IMR-90 (cell line): ENCODE data around the gene SIGLECL1. TPM values are rescaled to one million over a fixed set of nuclear protein-coding genes. Genes with fewer than 3 reads are reported as not detected.

ENCODE experiments used
- ATAC-seq: fragments of 200-7000 bp; cut with Tn5 transposase; 2 replicates; pipeline ENCODE4 v1.9.1; 2020; ENCODE audit warnings: low read depth, mild to moderate bottlenecking, moderate library complexity
- BruUV-seq: library from RNA; stranded (reverse); fragments of 400-500 nt; replicated peaks from 2 replicates; lab custom pipeline; 2021; lab: Mats Ljungman, UMichigan
- CTCF ChIA-PET: fragments of 300-600 bp; formaldehyde crosslinking; extraction: SDS; loops from one replicate; lab custom pipeline; 2021; ENCODE audit warnings: antibody characterized with exemption; lab: Yijun Ruan, JAX
- POLR2A ChIA-PET: fragments of 300-600 bp; sonication (Branson Sonifier 250); formaldehyde crosslinking; loops from one replicate; lab custom pipeline; 2022; ENCODE audit warnings: antibody characterized with exemption; ENCODE audit not compliant: unreplicated experiment; lab: Charles Lee
- DNase-seq: peaks from one replicate; pipeline ENCODE4 v3.0.0; 2013
- H2AFZ ChIP-seq: replicated peaks from 2 replicates; pipeline ENCODE3; 2013; ENCODE audit warnings: low read length, mild to moderate bottlenecking; ENCODE audit not compliant: poor library complexity
- H2AK5ac ChIP-seq: 2 replicates; pipeline ENCODE4 v1.6.1; 2013; ENCODE audit warnings: low read depth, low read length, inconsistent platforms
- H2AK9ac ChIP-seq: replicated peaks from 2 replicates; pipeline ENCODE3; 2013; ENCODE audit warnings: mild to moderate bottlenecking, low read depth, low read length, moderate library complexity; ENCODE audit not compliant: poor library complexity
- H2BK120ac ChIP-seq: 2 replicates; pipeline ENCODE4 v1.6.1; 2013; ENCODE audit warnings: low read depth, low read length, inconsistent platforms
- H2BK15ac ChIP-seq: 3 replicates; pipeline ENCODE4 v1.6.1; 2013; ENCODE audit warnings: low read depth, low read length, inconsistent platforms
- H2BK20ac ChIP-seq: 2 replicates; pipeline ENCODE4 v1.6.1; 2013; ENCODE audit warnings: low read depth, mild to moderate bottlenecking, inconsistent platforms, low read length, moderate library complexity
- H2BK5ac ChIP-seq: 2 replicates; pipeline ENCODE4 v1.6.1; 2013; ENCODE audit warnings: mild to moderate bottlenecking, low read depth, low read length, inconsistent platforms; ENCODE audit not compliant: poor library complexity, severe bottlenecking
- H3K14ac ChIP-seq: replicated peaks from 2 replicates; pipeline ENCODE4 v1.6.1; 2013; ENCODE audit warnings: low read depth, low read length, inconsistent platforms
- H3K18ac ChIP-seq: 2 replicates; pipeline ENCODE4 v1.6.1; 2013; ENCODE audit warnings: low read depth, low read length, control low read depth
- H3K23ac ChIP-seq: 2 replicates; pipeline ENCODE4 v1.6.1; 2013; ENCODE audit warnings: low read depth, low read length, inconsistent platforms
- H3K27ac ChIP-seq: 2 replicates; pipeline ENCODE4 v1.5.1; 2013; ENCODE audit warnings: mild to moderate bottlenecking, control low read depth, low read length; ENCODE audit not compliant: insufficient read depth
- H3K27me3 ChIP-seq: 2 replicates; pipeline ENCODE4 v1.6.1; 2013; ENCODE audit warnings: low read length; ENCODE audit not compliant: control insufficient read depth, insufficient read depth
- H3K36me3 ChIP-seq: 2 replicates; pipeline ENCODE4 v1.6.1; 2013; ENCODE audit warnings: low read length, mixed read lengths; ENCODE audit not compliant: control insufficient read depth, insufficient read depth
- H3K4ac ChIP-seq: 2 replicates; pipeline ENCODE4 v1.6.1; 2013; ENCODE audit warnings: low read depth, low read length, inconsistent platforms
- H3K4me1 ChIP-seq: 2 replicates; pipeline ENCODE4 v1.6.1; 2013; ENCODE audit warnings: low read length, mixed read lengths; ENCODE audit not compliant: control insufficient read depth, insufficient read depth
- H3K4me2 ChIP-seq: 2 replicates; pipeline ENCODE4 v1.6.1; 2013; ENCODE audit warnings: low read depth, mild to moderate bottlenecking, control low read depth, low read length, moderate library complexity
- H3K4me3 ChIP-seq: 2 replicates; pipeline ENCODE4 v1.5.1; 2013; ENCODE audit warnings: low read depth, mild to moderate bottlenecking, control low read depth, low read length, moderate library complexity; ENCODE audit not compliant: insufficient read depth
- H3K56ac ChIP-seq: 2 replicates; pipeline ENCODE4 v1.6.1; 2013; ENCODE audit warnings: low read length, inconsistent platforms; ENCODE audit not compliant: insufficient read depth; ENCODE audit errors: extremely low read depth
- H3K79me1 ChIP-seq, 2 experiments: 2 replicates each; pipeline ENCODE4 v1.6.1; 2013; ENCODE audit warnings: low read length in 2 of 2, inconsistent platforms in 1 of 2, low read depth in 1 of 2
- H3K9ac ChIP-seq: 2 replicates; pipeline ENCODE4 v1.6.1; 2013; ENCODE audit warnings: low read depth, low read length, control low read depth
- H3K9me1 ChIP-seq: 2 replicates; pipeline ENCODE4 v1.6.1; 2013; ENCODE audit warnings: low read length, inconsistent platforms; ENCODE audit not compliant: insufficient read depth
- H3K9me3 ChIP-seq: 2 replicates; pipeline ENCODE4 v1.6.1; 2013; ENCODE audit warnings: low read length; ENCODE audit not compliant: control insufficient read depth, insufficient read depth
- H4K20me1 ChIP-seq: 2 replicates; pipeline ENCODE4 v1.6.1; 2013; ENCODE audit warnings: low read length, inconsistent platforms; ENCODE audit not compliant: insufficient read depth
- H4K5ac ChIP-seq: 2 replicates; pipeline ENCODE4 v1.6.1; 2013; ENCODE audit warnings: mild to moderate bottlenecking, low read depth, low read length, control low read depth
- H4K8ac ChIP-seq, 2 experiments: 2 replicates each; pipeline ENCODE4 v1.6.1; 2013; ENCODE audit warnings: low read depth in 2 of 2, low read length in 2 of 2, control low read depth in 1 of 2, inconsistent platforms in 1 of 2
- H4K91ac ChIP-seq: 2 replicates; pipeline ENCODE4 v1.6.1; 2013; ENCODE audit warnings: low read depth, low read length, inconsistent platforms; ENCODE audit not compliant: insufficient read depth
- MAZ ChIP-seq: IDR thresholded peaks from 2 replicates; pipeline ENCODE4 v1.6.1; 2012; ENCODE audit warnings: low read depth, mild to moderate bottlenecking, low read length, improper control_type of control experiment, moderate library complexity, borderline replicate concordance
- MXI1 ChIP-seq: IDR thresholded peaks from 2 replicates; pipeline ENCODE4 v1.6.1; 2012; ENCODE audit warnings: low read depth, mild to moderate bottlenecking, low read length, moderate library complexity, borderline replicate concordance
- POLR2A ChIP-seq: IDR thresholded peaks from 2 replicates; pipeline ENCODE4 v1.6.1; 2012; ENCODE audit warnings: mild to moderate bottlenecking, low read depth, low read length
- RCOR1 ChIP-seq: IDR thresholded peaks from 2 replicates; pipeline ENCODE4 v1.6.1; 2012; ENCODE audit warnings: mild to moderate bottlenecking, low read length, improper control_type of control experiment; ENCODE audit not compliant: insufficient replicate concordance
- SMC3 ChIP-seq: fragments of 150-350 bp; IDR thresholded peaks from 2 replicates; pipeline ENCODE4 v1.6.1; 2016; ENCODE audit warnings: low read depth, mild to moderate bottlenecking, antibody characterized with exemption, low read length, moderate library complexity
- WGBS, 2 experiments: methylation state at CpG; one replicate each; pipeline versions ENCODE4 v1.1.5 to v1.1.7; 2013; ENCODE audit warnings: missing lambda C conversion rate in 2 of 2; ENCODE audit not compliant: insufficient read length in 1 of 2; ENCODE audit errors: extremely low coverage in 2 of 2; 5-methylcytosine and 5-hydroxymethylcytosine counted together
- dilution Hi-C: fragments of 300-500 bp; cut with HindIII; formaldehyde crosslinking; loops from one replicate; pipeline ENCODE4 v1.14.3; 2018; ENCODE audit warnings: low sequenced_read_pairs; ENCODE audit not compliant: unreplicated experiment
- in situ Hi-C: fragments of 300-500 bp; cut with MboI; formaldehyde crosslinking; loops from 3 replicates; pipeline ENCODE4 v1.14.3; 2019; ENCODE audit warnings: low sequenced_read_pairs, inconsistent platforms, mixed read lengths
- intact Hi-C: fragments of 100-400 bp; cut with micrococcal nuclease; formaldehyde crosslinking; loops from 2 replicates; pipeline ENCODE4 v1.10.0; 2022
- polyA plus RNA-seq, 3 experiments: library from polyadenylated mRNA; depleted of rRNA; stranded (reverse); fragments of >200 nt; gene quantifications; 2 replicates each; pipeline ENCODE4 v1.2.3, GENCODE V29; 2012; ENCODE audit warnings: low replicate concordance in 1 of 3
- total RNA-seq: library from RNA; depleted of rRNA; stranded (reverse); fragments of >200 nt; gene quantifications from 2 replicates; pipeline ENCODE4 v1.2.3, GENCODE V29; 2012
- TF ChIP-seq, protein P1 (sequence below): fragments of 150-350 bp; IDR thresholded peaks from 2 replicates; pipeline ENCODE4 v1.6.1; 2016; ENCODE audit warnings: low read depth, mild to moderate bottlenecking, low read length, moderate library complexity, borderline replicate concordance

The SIGLECL1 gene
- total and polyA plus RNA-seq, 2 of the 4 experiments (the other 2 are of a cell fraction): not detected

DNA sequence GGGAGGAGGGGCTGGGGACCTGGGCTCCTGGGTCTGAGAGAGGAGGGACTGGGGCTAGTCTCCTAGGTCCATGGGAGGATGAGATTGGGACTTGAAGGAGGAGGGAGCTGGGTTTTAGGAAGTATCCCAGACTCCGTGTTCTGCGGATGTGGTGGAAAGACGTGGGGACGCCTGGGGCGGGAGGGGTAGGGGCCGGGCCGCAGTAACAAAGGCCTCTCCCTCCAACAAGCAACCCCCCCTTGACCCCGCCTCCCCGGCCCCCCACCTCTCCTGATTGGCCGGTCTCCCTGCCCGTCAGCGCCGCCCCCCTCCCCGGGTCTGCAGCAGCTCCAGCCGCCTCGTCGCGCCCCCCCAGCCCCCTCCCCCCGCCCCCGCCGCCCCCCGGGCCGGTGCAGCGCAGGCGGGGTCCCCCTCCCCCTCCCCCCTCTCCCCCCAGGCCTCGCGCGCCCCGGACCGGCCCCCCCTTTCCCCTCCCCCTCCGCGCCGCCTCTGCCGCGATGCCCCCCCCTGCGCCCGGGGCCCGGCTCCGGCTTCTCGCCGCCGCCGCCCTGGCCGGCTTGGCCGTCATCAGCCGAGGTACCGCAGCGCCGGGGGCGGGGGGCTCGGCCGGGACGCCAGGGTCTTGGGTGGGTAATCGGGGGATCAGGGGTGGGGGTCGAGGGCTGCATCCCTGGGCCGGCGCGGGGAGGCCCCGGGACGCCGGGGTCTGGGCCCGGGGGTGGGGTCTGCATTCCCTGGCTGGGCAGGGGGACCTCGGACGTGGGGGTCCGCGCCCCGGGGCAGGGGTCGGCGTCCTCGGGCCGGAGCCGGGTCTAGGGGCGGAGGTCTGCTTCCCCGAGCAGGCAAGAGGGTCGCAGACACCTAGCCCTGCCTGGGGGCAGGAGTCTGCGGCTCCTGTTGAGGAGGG lies 60.7 kb downstream of the SIGLECL1 start, which contains the start of gene IGLON5:
IGLON5 (plus strand) TSS at position 294 of the 907 bp plus-strand sequence; CDS start at position 498, 204 bp downstream.
- Histone ChIP-seq H3K4me2 (no peak within 1 kb of the TSS), H4K91ac (no peak within 1 kb of the TSS), H3K9ac (no peak within 1 kb of the TSS), H2BK120ac (no peak within 1 kb of the TSS), H3K14ac (no peak within 1 kb of the TSS), H3K36me3 (no peaks in the 10 kb centered on the region), H2BK15ac (no peak within 1 kb of the TSS), H4K5ac (no peak within 1 kb of the TSS), H2BK20ac (no peak within 1 kb of the TSS), H2BK5ac (no peak within 1 kb of the TSS), H4K8ac (no peak within 1 kb of the TSS), H2AK9ac (no peak within 1 kb of the TSS), H4K20me1 (no peaks in the 10 kb centered on the region), H3K27me3 (no peaks in the 10 kb centered on the region; the same call in 1 of the 2 replicates), H3K79me1 (no peaks in the 10 kb centered on the region), H2AFZ (no peak within 1 kb of the TSS), H3K9me1 (no peaks in the 10 kb centered on the region), H3K27ac (no peak within 1 kb of the TSS), H3K18ac (no peak within 1 kb of the TSS), H3K4me1 (no peaks in the 10 kb centered on the region), H3K56ac (no peak within 1 kb of the TSS), H3K9me3 (0 out of 2 replicates have a peak, but pooled peaks cover 2% of the 10 kb centered on the region), H3K4me3 (no peak within 1 kb of the TSS), H3K4ac (no peak within 1 kb of the TSS), H2AK5ac (no peak within 1 kb of the TSS), H3K23ac (no peak within 1 kb of the TSS)
- DNase-seq: no peak
- dilution Hi-C loops (no loop called here), intact Hi-C loops (no loop called here), in situ Hi-C loops (no loop called here)
- no TSS peak for BruUV-seq
- WGBS, 2 experiments: 3% methylated on average over 12 of the region's 76 CpGs; no CpG with 5 or more reads in 1 of the 2 experiments
- ATAC-seq: no peak
- TF ChIP-seq SMC3: no peak
- no peak for TF ChIP-seq MXI1
- TF ChIP-seq MAZ: no peak
- TF ChIP-seq, protein P1, sequence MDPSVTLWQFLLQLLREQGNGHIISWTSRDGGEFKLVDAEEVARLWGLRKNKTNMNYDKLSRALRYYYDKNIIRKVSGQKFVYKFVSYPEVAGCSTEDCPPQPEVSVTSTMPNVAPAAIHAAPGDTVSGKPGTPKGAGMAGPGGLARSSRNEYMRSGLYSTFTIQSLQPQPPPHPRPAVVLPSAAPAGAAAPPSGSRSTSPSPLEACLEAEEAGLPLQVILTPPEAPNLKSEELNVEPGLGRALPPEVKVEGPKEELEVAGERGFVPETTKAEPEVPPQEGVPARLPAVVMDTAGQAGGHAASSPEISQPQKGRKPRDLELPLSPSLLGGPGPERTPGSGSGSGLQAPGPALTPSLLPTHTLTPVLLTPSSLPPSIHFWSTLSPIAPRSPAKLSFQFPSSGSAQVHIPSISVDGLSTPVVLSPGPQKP: no peak
- TF ChIP-seq POLR2A: no peak
- TF ChIP-seq RCOR1: no peak
- ChIA-PET CTCF (no interaction called here), POLR2A (no interaction called here)
